Stimulated activated CD8-positive, alpha-beta memory T cell treated with anti-CD3 and anti-CD28 coated beads, Interleukin-4, amount 100 ng/mL, for 4 hours (primary cell): ENCODE measurements around the gene FYTTD1.

Experiments used
- DNase-seq, 2 donors: peaks; one replicate each; pipeline ENCODE4 v3.0.0-alpha.2; 2020; ENCODE audit warnings: low read depth in 2 of 2, low spot score in 1 of 2

The FYTTD1 gene

DNA sequence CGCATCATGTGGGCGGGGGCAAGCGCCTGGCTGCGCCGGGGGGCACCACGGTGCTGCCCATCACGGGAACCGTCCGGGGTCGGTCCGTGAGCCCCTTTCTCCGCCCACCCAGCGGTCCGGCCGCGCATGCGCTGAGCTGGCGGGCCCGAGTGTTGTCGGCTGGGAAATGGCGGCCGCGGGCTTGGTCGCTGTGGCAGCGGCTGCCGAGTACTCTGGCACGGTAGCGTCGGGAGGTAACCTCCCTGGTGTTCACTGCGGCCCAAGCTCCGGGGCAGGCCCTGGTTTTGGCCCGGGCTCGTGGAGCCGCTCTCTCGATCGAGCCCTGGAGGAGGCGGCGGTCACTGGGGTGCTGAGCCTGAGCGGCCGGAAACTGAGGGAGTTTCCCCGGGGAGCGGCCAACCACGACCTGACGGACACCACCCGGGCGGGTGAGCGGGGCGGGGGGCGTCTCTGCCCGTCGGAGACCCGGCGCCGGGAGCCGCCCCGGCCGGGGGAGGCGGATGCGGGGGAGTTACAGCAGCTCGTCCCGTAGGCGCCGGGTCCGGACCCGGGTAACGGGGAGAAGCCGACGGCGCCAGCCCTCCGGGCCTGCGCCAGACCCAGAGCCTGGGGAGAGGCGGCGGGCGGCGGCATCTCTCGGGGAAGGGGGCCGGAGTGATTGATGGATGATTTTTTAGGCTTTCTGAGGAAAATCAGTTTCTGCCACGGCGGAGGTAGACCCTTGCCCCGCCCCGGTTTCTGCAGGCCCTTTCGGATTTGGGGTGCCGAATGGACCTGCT lies 41.6 kb downstream of the FYTTD1 start, which contains the start of gene LRCH3:
TSS of gene LRCH3 (plus strand) at position 142 of the 779 bp plus-strand sequence. CDS start at position 167, 25 bp downstream.
- DNase-seq: peak; percentile 64 to 67

DNA sequence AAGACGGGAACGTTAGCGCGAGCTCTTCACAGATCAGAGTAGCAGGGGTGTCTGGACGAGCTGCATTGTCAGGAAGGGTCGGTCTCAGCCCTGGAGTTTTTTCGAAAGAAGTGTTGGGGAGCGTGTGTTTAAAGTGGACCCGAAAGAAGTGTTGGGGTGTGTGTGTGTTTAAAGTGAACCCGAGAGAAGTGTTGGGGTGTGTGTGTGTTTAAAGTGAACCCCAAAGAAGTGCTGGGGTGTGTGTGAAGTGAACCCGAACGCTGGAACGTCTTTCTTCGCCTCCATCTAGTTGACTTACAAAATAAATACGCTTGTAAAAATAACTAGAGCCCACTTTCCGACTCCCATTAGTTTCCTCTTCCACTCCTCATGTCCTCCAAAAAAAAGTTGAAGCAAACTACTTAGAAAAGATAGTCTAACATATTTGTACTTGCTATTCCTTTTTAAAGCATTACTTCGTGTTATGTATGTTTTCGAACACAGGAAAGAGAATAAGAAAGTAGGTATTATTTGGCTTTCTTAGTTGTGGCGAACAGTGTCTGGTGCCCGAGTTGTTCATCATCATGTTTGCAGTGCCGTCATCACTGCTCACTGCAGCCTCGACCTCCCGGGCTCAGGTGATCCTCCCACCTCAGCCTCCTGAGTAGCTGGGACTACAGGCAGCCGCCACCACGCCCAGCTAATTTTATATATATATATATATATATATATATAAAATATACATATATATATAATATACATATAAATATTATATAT lies 42.4 kb downstream of the FYTTD1 start:
- peak in 1 of 2 donors; percentile 9 for DNase-seq

DNA sequence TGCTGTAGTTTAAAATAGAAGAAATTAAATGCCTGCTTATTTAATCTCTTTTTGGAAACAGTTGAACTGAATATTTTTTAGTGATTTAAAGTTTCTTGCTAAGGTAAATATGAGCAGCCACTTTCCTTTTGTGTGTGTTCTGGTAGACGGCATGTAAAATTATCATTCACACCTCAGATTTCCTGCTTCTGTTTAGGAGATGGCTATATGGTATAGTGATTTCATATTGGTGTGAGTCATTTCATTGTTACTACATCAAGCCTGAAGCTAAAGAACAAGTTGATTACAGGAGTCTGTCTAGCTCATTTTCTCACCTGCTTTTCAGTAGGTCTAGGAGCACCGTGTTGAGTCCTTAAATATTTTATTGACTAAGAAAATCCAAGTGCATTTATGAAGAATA lies 43.6 kb downstream of the FYTTD1 start:
- DNase-seq: no peak

DNA sequence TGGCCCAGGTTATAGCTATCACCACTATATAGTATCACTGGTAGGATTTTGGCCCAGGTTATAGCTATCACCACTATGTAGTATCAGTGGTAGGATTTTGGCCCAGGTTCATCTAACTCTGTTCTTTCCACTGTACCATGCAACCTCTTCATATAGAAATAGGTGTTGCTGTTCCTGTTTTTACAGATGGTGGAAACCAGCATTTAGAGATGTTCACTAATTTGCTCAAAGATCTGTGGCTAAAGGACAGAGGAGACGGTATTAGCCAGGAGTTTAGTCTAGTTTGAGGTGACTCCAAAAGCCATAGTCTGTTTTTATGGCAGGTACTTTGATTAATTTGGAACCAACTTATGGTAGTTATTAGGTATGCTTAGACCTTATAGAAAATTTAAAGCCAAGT lies 44.4 kb downstream of the FYTTD1 start:
- no peak for DNase-seq

DNA sequence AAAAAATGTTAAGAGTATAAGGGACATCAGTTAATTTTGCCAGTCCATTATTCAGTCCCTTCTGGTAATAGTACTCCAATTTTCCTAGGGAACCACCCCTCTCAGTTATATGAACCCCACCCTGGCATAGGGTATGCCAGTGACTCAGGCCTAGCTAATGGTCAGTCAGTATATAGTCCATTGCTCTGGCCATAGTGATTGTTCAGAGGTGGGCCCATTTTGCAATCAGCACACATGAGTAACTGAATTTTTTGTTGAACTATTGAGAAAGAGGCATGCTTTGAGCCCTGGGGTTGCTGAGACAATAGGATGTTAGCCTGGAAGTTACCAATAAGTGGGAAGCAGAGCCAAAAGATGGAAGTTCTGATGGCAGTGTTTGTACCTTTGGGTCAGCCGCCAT lies 45.5 kb downstream of the FYTTD1 start:
- DNase-seq: no peak

DNA sequence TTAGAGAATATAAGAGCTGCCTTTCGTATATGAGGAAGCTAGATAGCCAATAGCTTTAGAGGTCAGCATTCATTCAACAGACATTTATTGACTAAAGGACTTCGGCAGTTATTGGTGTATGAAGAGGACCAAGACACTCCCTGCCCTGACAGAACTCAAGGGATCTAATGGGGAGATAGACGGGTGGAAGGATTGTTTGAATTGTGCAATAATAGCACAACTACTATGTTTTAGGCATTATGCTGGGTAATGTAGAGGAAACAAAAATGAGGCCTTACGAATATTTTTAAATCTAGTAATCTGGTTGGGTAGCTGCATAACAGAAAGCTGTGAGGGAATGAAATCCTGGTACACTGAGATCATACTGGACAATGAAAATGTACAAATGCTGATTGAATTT lies 46.4 kb downstream of the FYTTD1 start:
- DNase-seq: no peak

DNA sequence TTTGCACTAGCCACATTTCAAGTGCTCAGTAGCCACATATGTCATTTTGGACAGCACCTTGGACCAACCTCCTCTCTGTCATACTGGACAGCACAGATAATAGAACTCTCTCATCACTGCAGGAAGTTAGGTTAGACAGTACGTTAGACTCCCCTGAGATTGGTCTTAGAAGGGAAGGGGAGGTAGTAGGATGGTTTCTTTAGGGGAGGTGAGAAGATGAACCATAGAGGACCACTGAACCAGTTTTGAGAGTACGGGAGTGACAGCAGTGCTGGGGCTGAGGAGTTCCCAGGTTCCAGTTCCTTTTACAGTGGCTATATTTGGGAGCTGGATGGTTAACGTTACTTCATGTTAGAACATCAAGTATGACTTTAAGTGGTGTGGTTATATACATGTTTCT lies 49.2 kb downstream of the FYTTD1 start:
- DNase-seq: no peak

DNA sequence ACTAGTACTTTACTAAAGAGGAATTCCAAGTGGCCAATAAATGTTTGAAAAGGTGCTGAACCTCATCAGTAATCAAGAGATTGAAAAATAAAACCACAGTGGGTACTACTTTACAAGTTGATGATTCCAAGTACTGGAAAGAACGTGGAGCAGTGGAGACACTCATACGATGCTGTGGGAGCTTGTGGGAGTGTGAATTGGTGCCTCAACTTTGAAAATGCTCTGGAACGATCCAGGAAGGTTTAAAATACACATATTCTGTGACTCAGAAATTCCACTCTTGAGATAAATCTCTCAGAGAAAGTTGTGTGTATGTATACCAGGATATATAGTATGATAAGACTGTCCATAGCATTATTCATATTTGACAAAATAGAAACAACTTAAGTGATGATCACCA lies 50.7 kb downstream of the FYTTD1 start:
- DNase-seq: no peak

DNA sequence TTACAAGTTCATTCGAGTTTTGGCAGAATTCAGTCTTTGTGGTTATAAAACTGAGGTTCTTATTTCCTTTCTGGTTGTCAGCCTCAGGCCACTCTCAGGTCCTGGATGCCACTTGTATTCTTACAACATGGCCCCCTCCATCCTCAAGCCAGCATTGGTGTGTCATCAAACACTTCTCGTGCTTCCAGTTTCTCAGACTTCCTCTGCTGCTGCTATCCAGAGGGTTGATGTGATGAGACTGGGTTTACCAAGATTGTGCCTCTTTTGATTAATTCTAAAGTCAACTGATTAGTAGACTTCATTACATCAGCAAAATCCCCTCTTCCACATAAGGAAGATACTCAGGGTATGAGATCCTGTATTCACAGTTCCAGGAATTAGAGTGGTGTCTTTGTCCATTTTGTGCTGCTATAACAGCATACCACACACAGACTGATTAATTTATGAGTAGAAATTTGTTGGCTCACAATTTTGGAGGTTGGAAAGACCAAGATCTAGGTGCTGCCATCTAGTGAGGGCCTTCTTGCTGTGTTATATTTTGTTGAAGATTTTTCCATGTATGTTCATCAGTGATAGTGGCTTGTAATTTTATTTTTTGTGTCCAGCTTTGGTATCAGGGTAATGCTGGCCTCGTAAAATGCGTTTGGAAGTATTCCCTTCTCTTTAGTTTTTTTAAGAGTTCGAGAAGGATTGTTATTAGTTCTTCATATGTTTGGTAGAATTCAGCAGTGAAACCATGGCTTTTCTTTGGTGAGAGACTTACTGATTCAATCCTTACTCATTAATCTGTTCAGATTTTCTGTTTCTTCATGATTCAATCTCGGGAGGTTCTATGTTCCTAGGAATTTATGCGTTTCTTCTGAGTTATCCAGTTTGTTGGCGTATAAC lies 52.5 kb downstream of the FYTTD1 start:
- DNase-seq: no peak

DNA sequence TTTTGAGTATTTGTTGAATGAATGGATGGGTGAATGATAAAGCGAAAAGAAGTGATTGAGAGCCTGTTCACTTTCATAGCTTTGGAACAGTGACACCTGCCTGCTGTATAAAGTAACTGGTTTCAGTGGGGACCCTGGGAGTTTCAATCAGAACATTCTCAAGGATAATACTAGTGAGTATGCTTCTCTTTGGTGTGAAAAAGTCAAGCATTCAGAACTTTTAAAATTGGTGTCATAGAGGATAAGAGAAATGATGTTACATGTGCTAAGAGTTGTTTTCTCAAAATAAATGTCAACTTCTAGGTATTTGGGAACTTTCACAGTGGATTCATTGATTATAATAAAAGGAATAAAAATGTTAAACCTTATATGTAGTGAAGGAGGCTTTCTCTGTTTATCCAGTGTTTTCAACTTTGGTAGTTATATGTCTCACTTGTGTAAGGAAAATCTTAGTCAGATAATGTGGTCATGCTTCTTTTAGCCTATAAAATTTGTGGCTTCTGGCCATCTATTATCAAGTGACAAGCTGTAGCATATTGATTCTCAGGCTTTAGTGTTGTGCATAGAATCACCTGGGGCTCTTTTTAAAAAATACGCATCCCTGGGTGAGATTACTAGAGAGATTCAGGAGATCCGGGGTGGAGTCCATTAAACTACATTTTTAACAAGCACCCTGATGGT lies 53.2 kb downstream of the FYTTD1 start:
- no peak for DNase-seq

DNA sequence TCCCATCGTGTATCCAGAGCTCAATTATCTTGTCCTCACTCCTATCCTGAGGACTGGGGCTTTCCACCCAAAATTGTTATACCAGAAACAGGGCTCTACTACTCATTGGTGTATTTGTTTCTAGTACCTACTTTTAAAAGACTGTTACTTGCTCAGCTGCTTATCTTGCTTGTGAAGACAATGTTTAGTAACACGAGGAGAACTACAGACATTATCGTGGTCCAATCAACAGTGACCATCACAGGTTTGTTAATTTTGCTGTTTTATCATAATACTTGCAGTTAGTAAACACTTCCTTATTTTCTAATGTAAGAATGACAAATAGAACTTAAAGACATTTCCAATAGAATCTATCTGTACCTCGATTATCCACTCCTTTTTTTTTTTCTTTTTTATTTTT lies 54.8 kb downstream of the FYTTD1 start:
- no peak for DNase-seq

DNA sequence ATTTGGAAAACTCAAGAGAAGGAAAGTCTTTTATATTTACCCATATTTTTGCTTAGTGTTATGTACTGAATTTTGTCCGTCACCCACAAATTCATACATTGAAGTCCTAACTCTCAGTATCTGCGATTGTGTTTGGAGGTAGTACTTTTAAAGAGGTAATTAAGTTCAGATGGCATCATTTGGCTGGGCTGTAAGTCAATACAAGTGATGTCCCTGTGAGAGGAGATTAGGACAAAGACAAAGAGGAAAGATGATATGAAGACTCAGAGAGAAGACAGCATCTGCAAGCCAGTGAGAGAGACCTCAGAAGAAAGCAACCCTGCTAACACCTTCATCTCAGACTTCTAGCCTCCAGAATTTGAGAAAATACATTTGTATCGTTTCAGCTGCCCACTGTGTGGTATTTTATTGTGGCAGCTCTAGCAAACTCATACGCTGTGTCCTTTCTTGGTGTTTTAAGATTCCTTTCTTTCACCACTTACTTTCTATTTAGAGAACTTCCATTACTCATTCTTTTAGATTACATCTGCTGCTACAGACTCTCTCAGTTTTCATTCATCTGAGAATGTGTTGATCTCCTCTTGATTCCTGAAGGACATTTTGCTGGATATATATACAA lies 58.4 kb downstream of the FYTTD1 start:
- DNase-seq: no peak

DNA sequence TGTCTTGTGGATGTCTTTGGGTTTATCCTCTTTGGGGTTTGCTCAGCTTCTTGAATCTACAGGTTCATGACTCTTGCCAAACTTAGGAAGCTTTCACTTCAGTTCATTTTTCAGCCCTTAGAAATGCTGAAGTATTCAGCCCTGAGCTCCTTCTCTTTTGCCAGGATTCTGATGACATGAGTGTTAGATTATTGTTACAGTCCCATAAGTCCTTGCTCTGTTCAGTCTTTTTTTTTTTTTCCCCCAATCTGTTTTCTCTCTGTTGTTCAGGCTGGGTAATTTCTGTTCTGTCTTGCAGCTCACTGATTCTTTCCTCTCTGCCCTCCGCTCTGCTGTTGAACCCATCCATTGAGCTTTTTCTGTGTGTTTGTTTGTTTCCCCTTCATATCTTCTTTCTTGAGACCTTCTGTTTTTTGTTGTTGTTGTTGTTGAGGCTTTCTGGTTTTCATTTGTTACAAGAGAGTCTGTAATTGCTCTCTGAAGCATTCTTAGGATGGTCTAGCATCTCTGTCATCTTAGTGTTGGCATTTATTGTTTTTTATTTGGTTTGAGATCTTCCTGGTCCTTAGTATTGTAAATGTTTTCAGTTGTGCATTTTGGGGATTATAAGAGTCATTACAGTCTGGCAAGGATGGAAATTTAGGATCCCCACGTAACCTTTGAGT lies 59.8 kb downstream of the FYTTD1 start:
- no peak for DNase-seq

DNA sequence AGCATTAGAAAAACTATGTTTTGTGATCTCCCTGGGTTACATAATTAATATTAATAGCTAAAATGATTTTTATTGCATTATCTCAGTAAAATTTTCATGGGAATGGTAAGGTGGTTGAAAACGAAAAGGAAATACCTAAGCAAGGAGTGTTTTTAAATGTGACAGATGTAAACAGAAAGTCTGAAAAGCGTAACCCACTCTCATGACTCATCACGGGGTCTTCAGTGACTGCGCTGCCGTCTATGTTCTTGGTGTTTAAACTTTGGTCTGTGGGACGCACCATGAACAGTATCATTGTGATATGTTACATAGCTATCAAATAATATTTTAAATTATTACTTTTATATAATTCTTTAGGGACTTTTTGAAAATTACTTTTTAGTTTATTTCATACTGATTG lies 61.2 kb downstream of the FYTTD1 start:
- DNase-seq: no peak

DNA sequence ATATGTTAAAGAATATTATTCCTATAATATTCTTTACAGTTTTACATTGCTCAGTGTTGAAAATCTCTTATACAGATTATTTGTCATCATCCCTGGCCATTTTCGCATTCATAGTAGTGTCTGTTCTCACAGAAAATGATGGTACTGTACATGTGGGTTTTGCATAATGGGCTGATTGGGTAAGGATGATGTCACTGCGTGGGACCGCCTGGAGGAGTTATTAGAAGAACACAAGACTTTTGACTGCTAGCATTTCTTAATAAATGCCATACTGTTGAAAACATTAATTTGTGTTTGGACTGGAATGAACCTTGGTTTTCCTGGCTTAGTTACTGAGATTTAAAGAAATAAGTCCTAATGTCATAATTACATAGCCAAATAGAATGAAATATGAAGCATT lies 61.7 kb downstream of the FYTTD1 start:
- DNase-seq: no peak

DNA sequence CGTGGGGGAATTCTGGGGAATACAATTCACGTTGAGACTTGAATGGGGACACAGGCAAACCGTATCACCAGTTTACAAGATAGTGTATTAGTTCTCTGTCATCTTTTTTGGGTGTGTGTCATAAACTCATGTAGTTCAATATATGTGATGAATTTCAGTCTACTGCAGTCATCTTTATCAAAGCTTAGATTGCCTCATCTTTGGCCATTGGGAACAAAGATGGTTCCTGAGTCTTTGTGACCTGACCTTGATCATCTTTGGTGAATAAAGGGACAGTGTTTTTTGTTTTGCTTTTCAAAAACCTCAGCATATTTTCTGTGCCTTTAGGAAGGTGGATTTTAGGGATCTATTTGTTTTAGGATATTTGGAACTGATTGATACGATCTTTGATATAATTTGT lies 64.7 kb downstream of the FYTTD1 start:
- DNase-seq: no peak

DNA sequence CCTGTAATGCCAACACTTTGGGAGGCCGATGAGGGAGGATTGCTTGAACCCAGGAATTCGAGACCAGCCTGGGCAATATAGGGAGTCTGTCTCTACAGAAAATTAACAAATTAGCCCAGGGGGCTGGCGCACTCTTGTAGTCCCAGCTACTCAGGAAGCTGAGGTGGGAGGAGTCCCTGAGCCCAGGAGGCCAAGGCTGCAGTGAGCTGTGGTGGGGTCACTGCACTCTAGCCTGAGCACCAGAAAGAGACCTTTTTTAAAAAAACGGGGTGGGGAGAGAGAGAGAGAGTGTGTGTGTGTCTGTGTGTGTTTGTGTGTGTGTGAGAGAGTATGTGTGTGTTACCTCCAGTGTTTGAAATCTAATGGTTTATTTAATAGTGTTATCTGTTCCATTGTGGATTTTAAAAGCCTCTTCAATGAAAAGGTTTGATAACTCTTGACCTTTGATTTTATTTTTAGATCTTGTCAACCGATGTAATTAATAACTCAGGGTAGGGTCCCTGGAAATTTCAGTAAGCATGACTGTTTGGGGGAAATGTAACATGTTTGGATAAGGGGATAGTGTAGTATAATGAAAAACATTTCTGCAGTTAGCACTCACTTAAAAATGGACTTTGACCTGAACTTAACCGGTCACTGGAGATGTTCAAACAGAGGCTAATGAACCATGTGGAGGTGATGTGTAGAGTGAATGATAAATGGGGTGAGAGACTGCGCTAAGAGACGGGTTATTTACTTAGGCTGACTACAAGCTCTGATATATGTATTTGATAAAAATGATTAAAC lies 71.1 kb downstream of the FYTTD1 start:
- no peak for DNase-seq

DNA sequence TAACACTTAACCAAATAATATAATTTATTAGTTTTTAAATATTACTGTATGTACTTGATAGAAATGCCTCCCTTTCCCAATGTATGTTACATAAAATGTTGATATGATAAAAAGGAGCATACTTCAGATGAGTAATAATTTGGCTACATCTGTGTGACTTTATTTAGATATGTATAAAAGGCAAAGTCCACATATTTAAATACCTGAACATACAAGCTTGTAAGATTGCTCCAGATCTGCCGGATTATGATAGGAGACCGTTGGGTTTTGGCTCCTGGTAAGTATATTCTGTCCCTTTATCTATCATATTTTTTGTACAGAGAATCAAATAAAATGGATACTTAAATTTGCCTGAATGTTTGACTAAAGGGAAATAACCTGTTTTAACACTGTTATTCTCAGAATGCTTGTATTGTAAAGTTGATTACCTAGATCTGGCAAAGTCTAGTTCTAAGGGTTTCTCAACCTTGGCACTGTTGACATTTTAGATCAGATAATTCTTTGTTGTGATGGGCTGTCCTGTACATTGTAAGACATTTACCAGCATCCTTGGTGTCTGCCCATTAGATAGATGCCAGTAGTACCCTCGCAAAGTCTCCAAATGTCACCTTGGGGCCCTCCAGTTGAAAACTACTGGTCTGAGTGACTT lies 79.8 kb downstream of the FYTTD1 start:
- no peak for DNase-seq
